ENCODE results near the gene SVBP. TPM values are rescaled to one million over a fixed set of nuclear protein-coding genes. Genes with fewer than 3 reads are reported as not detected.

SVBP gene
- total and polyA plus RNA-seq, 2 donors (not counting 3 experiments of a cell fraction or from before 2014, with no cell fraction given), result 18.1 to 24.1 TPM

DNA sequence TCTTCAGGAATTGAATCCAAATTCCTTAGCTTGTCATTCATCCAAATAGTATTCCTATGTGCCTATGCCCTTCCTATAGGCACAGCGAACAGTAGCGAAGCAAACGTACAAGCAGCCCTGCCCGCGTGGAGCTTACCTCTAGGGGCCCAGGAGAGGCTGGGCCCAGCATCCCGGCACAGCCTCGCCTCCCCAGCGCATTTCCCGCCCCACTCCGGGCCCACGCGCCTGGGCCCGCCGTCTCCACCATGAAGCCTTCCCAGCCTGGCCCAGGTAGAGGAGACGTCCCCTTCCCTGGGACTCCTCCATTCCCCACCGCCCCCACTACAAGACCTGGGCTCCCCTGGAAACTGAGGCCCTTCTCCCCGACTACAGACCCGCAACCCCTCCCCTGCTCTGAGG lies 32.7 kb downstream of the SVBP start:
- H3K79me2 ChIP-seq (ENCODE audit: control insufficient read depth, insufficient read depth, low read length), result no peaks in the 10 kb centered on the region
- FAIRE-seq, result no peak
- H3K9me1 ChIP-seq (replicated peaks; ENCODE audit: control insufficient read depth, extremely low read depth, insufficient read depth, low read length), result no peaks in the 10 kb centered on the region
- dilution Hi-C loops (cut with MboI; ENCODE audit: extremely low pct_ligation_motif_present, low sequenced_read_pairs) (no loop called here), intact Hi-C loops (cut with micrococcal nuclease) (loop anchor here (2.0 kb wide), 1 partner anchor 32 kb away; the partner anchor contains the start of genes ERMAP and SVBP)
- no TSS peak for BruUV-seq (replicated peaks)
- POLR2A ChIA-PET, result interaction anchor here (1.3 kb wide), 1 partner anchor 33 kb away, joined by 3 read pairs; the partner anchor contains the start of gene SVBP
- H4K20me1 ChIP-seq (replicated peaks; ENCODE audit: control insufficient read depth, extremely low read depth, insufficient read depth, low read length), result no peaks in the 10 kb centered on the region
- peak overlapping the region; percentile 88 for H2AFZ ChIP-seq (ENCODE audit: low read depth, low read length)
- H3K4me2 ChIP-seq (ENCODE audit: insufficient read depth, low read length), result no peak overlapping the region
- H3K27ac ChIP-seq (ENCODE audit: insufficient read depth, low read depth, low read length), result no peak overlapping the region
- CTCF ChIA-PET, result interaction anchor here (1.0 to 5.0 kb wide), 5 partner anchors 18 to 289 kb away, joined by 3 to 28 read pairs (median 7); partner anchors contain the start of gene ZNF691
- no peaks in the 10 kb centered on the region for H3K9me3 ChIP-seq (replicated peaks; ENCODE audit: control insufficient read depth, insufficient read depth, low read length)
- H3K36me3 ChIP-seq (ENCODE audit: control insufficient read depth in 2 of 2, extremely low read depth in 1 of 2, insufficient read depth in 2 of 2, low read length in 2 of 2), result peaks cover 0 to 2% of the 10 kb centered on the region in 2 experiments
- TF ChIP-seq EZH2 (IDR thresholded peaks at IDR 0.05; ENCODE audit: borderline replicate concordance, low read depth, low read length, severe bottlenecking) (no peak), JUN (IDR thresholded peaks at IDR 0.05; ENCODE audit: borderline replicate concordance, insufficient read depth, insufficient read length, low read depth) (no peak), POLR2AphosphoS5 (IDR thresholded peaks at IDR 0.05; ENCODE audit: insufficient read depth, low read depth, low read length) (no peak), MAX (IDR thresholded peaks at IDR 0.05; ENCODE audit: insufficient read depth, insufficient read length) (no peak), FOS (IDR thresholded peaks at IDR 0.05; ENCODE audit: borderline replicate concordance, insufficient read depth, low read length) (no peak), POLR2A (IDR thresholded peaks at IDR 0.05; ENCODE audit: low read depth, low read length) (no peak)
- TF ChIP-seq, protein P1, sequence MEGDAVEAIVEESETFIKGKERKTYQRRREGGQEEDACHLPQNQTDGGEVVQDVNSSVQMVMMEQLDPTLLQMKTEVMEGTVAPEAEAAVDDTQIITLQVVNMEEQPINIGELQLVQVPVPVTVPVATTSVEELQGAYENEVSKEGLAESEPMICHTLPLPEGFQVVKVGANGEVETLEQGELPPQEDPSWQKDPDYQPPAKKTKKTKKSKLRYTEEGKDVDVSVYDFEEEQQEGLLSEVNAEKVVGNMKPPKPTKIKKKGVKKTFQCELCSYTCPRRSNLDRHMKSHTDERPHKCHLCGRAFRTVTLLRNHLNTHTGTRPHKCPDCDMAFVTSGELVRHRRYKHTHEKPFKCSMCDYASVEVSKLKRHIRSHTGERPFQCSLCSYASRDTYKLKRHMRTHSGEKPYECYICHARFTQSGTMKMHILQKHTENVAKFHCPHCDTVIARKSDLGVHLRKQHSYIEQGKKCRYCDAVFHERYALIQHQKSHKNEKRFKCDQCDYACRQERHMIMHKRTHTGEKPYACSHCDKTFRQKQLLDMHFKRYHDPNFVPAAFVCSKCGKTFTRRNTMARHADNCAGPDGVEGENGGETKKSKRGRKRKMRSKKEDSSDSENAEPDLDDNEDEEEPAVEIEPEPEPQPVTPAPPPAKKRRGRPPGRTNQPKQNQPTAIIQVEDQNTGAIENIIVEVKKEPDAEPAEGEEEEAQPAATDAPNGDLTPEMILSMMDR (IDR thresholded peaks at IDR 0.05; ENCODE audit: extremely low read depth in 1 of 2, insufficient read depth in 1 of 2, low read depth in 1 of 2, low read length in 2 of 2), result no peak
- H3K4me3 ChIP-seq (replicated peaks in 1 of 3; ENCODE audit: insufficient read depth in 1 of 3, low read depth in 1 of 3, low read length in 3 of 3), result no peak overlapping the region
- H3K27me3 ChIP-seq (ENCODE audit: control insufficient read depth in 2 of 2, insufficient read depth in 2 of 2, low read length in 2 of 2), result no peaks in the 10 kb centered on the region
- H3K9ac ChIP-seq (replicated peaks; ENCODE audit: extremely low read depth, insufficient read depth, low read length), result no peak overlapping the region
- DNase-seq (ENCODE audit: low read depth, low spot score), result no peak
- H3K4me1 ChIP-seq (ENCODE audit: control insufficient read depth, extremely low read depth, insufficient read depth, low read length), result peaks cover 8% of the 10 kb centered on the region
